HepG2 (cell line): Measurements from ENCODE around the gene CDYL. TPM values are rescaled to one million over a fixed set of nuclear protein-coding genes. Genes with fewer than 3 reads are reported as not detected.

Experiments used
- ATAC-seq: fragments of 200-7000 bp; cut with Tn5 transposase; 3 replicates; pipeline ENCODE4 v1.9.1; 2020; ENCODE audit warnings: mild to moderate bottlenecking, moderate library complexity
- Bru-seq: library from RNA; stranded (reverse); fragments of 400-500 nt; gene quantifications from one replicate; lab custom pipeline; 2021; lab: Mats Ljungman, UMichigan
- BruChase-seq, 2 experiments: library from RNA; stranded (reverse); fragments of 400-500 nt; gene quantifications; one replicate each; lab custom pipeline; 2021; lab: Mats Ljungman, UMichigan
- BruUV-seq: library from RNA; stranded (reverse); fragments of 400-500 nt; replicated peaks from 2 replicates; lab custom pipeline; 2021; lab: Mats Ljungman, UMichigan
- CTCF ChIA-PET: fragments of 300-600 bp; formaldehyde crosslinking; extraction: SDS; loops from one replicate; lab custom pipeline; 2021; ENCODE audit warnings: low total read pairs, inconsistent platforms, low intra/inter-chr PET ratio; lab: Yijun Ruan, JAX
- POLR2A ChIA-PET: fragments of 350-600 bp; sonication (Branson Sonifier 250); formaldehyde crosslinking; loops from one replicate; lab custom pipeline; 2020; ENCODE audit warnings: antibody characterized with exemption, inconsistent platforms; lab: Yijun Ruan, JAX
- DNase-seq: peaks from one replicate; pipeline ENCODE4 v3.0.0-alpha.2; 2015; ENCODE audit warnings: low spot score
- FAIRE-seq: peaks from 3 replicates; lab custom pipeline; 2011; peaks lifted over from hg19 to GRCh38; lab: Jason Lieb, UNC
- H2AFZ ChIP-seq: one replicate; pipeline ENCODE4 v1.6.1; 2011; ENCODE audit warnings: low read length, inconsistent platforms
- H3K27ac ChIP-seq: fragments of 300-600 bp; 3 replicates; pipeline ENCODE4 v1.8.0; 2011; ENCODE audit warnings: mixed run types, mild to moderate bottlenecking, mixed read lengths, low read length, inconsistent platforms; ENCODE audit not compliant: insufficient read depth; ENCODE audit errors: extremely low read length
- H3K27me3 ChIP-seq, 2 experiments: fragments of 200-600 bp in 1 of 2; 2 replicates in 1 of 2; 3 replicates in 1 of 2; pipeline versions ENCODE4 v1.6.0 to v1.8.0; 2011; ENCODE audit warnings: low read length in 2 of 2, mild to moderate bottlenecking in 2 of 2, moderate library complexity in 2 of 2, inconsistent platforms in 1 of 2; ENCODE audit not compliant: insufficient read depth in 2 of 2, control insufficient read depth in 1 of 2
- H3K36me3 ChIP-seq, 2 experiments: fragments of 200-600 bp in 1 of 2; replicated peaks in 1 of 2; 2 replicates in 1 of 2; 3 replicates in 1 of 2; pipeline versions ENCODE4 v1.5.1 to v1.8.0; 2011; ENCODE audit warnings: low read length in 2 of 2, inconsistent platforms in 1 of 2; ENCODE audit not compliant: insufficient read depth in 2 of 2, control insufficient read depth in 1 of 2
- H3K4me1 ChIP-seq: 2 replicates; pipeline ENCODE4 v1.5.1; 2012; ENCODE audit warnings: low read length, inconsistent platforms; ENCODE audit not compliant: insufficient read depth
- H3K4me2 ChIP-seq: 2 replicates; pipeline ENCODE4 v1.6.0; 2011; ENCODE audit warnings: low read depth, low read length, inconsistent platforms
- H3K4me3 ChIP-seq, 3 experiments: fragments of 200-600 bp in 1 of 3; sonication (generic), shearing (Covaris generic) in 1 of 3; replicated peaks in 1 of 3; 2 replicates each; pipeline ENCODE4 v1.5.1; 2011 to 2016; ENCODE audit warnings: low read length in 3 of 3, inconsistent platforms in 2 of 3, low read depth in 2 of 3, mild to moderate bottlenecking in 2 of 3, control low read depth in 1 of 3, mixed read lengths in 1 of 3; ENCODE audit not compliant: insufficient read depth in 1 of 3
- H3K79me2 ChIP-seq: one replicate; pipeline ENCODE4 v1.6.1; 2011; ENCODE audit warnings: low read length, inconsistent platforms; ENCODE audit not compliant: insufficient read depth
- H3K9ac ChIP-seq: 2 replicates; pipeline ENCODE4 v1.6.0; 2011; ENCODE audit warnings: mild to moderate bottlenecking, low read depth, low read length, inconsistent platforms; ENCODE audit not compliant: insufficient read depth
- H3K9me3 ChIP-seq: 2 replicates; pipeline ENCODE4 v1.5.1; 2012; ENCODE audit warnings: mild to moderate bottlenecking, low read length
- H4K20me1 ChIP-seq: 2 replicates; pipeline ENCODE4 v1.6.0; 2011; ENCODE audit warnings: inconsistent platforms, mild to moderate bottlenecking, low read length, moderate library complexity; ENCODE audit not compliant: insufficient read depth
- NR3C1 ChIP-seq: sonication (generic); formaldehyde crosslinking; IDR thresholded peaks from 2 replicates; pipeline ENCODE4 v1.4.0; 2020; ENCODE audit warnings: missing genetic modification reagents
- PHB2 ChIP-seq: fragments of 450-650 bp; IDR thresholded peaks from 2 replicates; pipeline ENCODE4 v1.6.1; 2018; ENCODE audit not compliant: partially characterized antibody
- TARDBP ChIP-seq: sonication (generic); formaldehyde crosslinking; IDR thresholded peaks from 2 replicates; pipeline ENCODE4 v1.8.0; 2022; ENCODE audit warnings: mild to moderate bottlenecking, missing genetic modification reagents
- ZIK1 ChIP-seq: sonication (generic); formaldehyde crosslinking; IDR thresholded peaks from 2 replicates; pipeline ENCODE4 v1.5.0; 2020; ENCODE audit warnings: mild to moderate bottlenecking, low read depth, missing genetic modification reagents, borderline replicate concordance
- ZNF841 ChIP-seq: sonication (generic); formaldehyde crosslinking; IDR thresholded peaks from 2 replicates; pipeline ENCODE4 v1.8.1; 2023; ENCODE audit warnings: missing genetic modification reagents, borderline replicate concordance
- WGBS: methylation state at CpG from one replicate; pipeline ENCODE4 v1.1.6; 2017; ENCODE audit warnings: low lambda C conversion rate; 5-methylcytosine and 5-hydroxymethylcytosine counted together
- in situ Hi-C: cut with HindIII; loops from 2 replicates; pipeline ENCODE4 v1.10.0; 2017; ENCODE audit warnings: low pct_unique_long_range_greater_than_20kb; ENCODE audit not compliant: extremely low pct_ligation_motif_present
- intact Hi-C: fragments of 100-400 bp; cut with micrococcal nuclease; formaldehyde crosslinking; loops from one replicate; pipeline ENCODE4 v1.10.0; 2022; ENCODE audit not compliant: unreplicated experiment
- long read RNA-seq, 2 experiments: library from RNA in 1 of 2; library from polyadenylated mRNA in 1 of 2; stranded (forward) in 1 of 2; unstranded in 1 of 2; transcript quantifications; one replicate each; pipeline ENCODE4 v2.0.0, GENCODE V29; 2019 to 2022
- polyA minus RNA-seq, 3 experiments: library from RNA; depleted of rRNA, polyadenylated mRNA; stranded (reverse); fragments of >200 nt; gene quantifications; 2 replicates each; pipeline ENCODE4 v1.2.3, GENCODE V29; 2011; ENCODE audit warnings: low replicate concordance in 1 of 3
- polyA plus RNA-seq, 8 experiments: library from polyadenylated mRNA; depleted of rRNA in 3 of 8; stranded (reverse) in 7 of 8; unstranded in 1 of 8; fragments of >200 nt; fragmentation: Illumina TruSeq in 4 of 8; extraction: Trizol in 4 of 8; gene quantifications; 2 replicates each; pipeline versions ENCODE4 v1.2.1 to v1.2.3, GENCODE V29; 2011 to 2016; ENCODE audit warnings: low read depth in 4 of 8, missing spikeins in 1 of 8, mixed read lengths in 1 of 8; ENCODE audit not compliant: insufficient read depth in 1 of 8
- total RNA-seq, 5 experiments: library from RNA; depleted of rRNA; stranded (reverse); fragments of >200 nt; fragmentation: Illumina TruSeq; extraction: Trizol; gene quantifications; 2 replicates each; pipeline ENCODE4 v1.2.3, GENCODE V29; 2016; ENCODE audit warnings: low read depth in 1 of 5
- TF ChIP-seq, protein P1 (sequence below): sonication (generic); formaldehyde crosslinking; IDR thresholded peaks from 2 replicates; pipeline ENCODE4 v1.4.0; 2020; ENCODE audit warnings: low read depth, missing genetic modification reagents
- TF ChIP-seq, protein P2 (sequence below): IDR thresholded peaks from 2 replicates; pipeline ENCODE4 v1.6.1; 2016; ENCODE audit warnings: low read depth, control low read depth
- TF ChIP-seq, protein P3 (sequence below): sonication (generic); formaldehyde crosslinking; conservative IDR thresholded peaks from 2 replicates; pipeline ENCODE4 v1.8.0; 2022; ENCODE audit warnings: low read depth, missing genetic modification reagents

Gene CDYL, protein sequence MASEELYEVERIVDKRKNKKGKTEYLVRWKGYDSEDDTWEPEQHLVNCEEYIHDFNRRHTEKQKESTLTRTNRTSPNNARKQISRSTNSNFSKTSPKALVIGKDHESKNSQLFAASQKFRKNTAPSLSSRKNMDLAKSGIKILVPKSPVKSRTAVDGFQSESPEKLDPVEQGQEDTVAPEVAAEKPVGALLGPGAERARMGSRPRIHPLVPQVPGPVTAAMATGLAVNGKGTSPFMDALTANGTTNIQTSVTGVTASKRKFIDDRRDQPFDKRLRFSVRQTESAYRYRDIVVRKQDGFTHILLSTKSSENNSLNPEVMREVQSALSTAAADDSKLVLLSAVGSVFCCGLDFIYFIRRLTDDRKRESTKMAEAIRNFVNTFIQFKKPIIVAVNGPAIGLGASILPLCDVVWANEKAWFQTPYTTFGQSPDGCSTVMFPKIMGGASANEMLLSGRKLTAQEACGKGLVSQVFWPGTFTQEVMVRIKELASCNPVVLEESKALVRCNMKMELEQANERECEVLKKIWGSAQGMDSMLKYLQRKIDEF
- total RNA-seq (2016; rRNA removed; fragmentation: Illumina TruSeq; extraction: Trizol) (52.8 and 105 TPM in 2 replicates), polyA plus RNA-seq (2011; rRNA removed) (22.8 and 23.6 TPM in 2 replicates), polyA minus RNA-seq (2011; rRNA and poly(A)+ RNA removed; ENCODE audit: low replicate concordance) (28.9 and 29.6 TPM in 2 replicates), Bru-seq, nascent RNA (percentile 81 among the genes with signal in this experiment), BruChase-seq, experiment 1, labeled RNA remaining after a 6-hour chase (percentile 74 among the genes with signal in this experiment), BruChase-seq, experiment 2, labeled RNA remaining after a 2-hour chase (percentile 79 among the genes with signal in this experiment)
- total RNA-seq (2016; cell fraction: cytosol; rRNA removed; fragmentation: Illumina TruSeq; extraction: Trizol; ENCODE audit: low read depth) = 1,210 and 1,368 TPM in 2 replicates
- total RNA-seq (2016; cell fraction: insoluble cytoplasmic fraction; rRNA removed; fragmentation: Illumina TruSeq; extraction: Trizol) = 56.4 and 106 TPM in 2 replicates
- total RNA-seq (2016; cell fraction: membrane; rRNA removed; fragmentation: Illumina TruSeq; extraction: Trizol) = 414 and 455 TPM in 2 replicates
- total RNA-seq (2016; cell fraction: nucleus; rRNA removed; fragmentation: Illumina TruSeq; extraction: Trizol) = 38.9 and 41.7 TPM in 2 replicates
- 14.1 and 17.2 TPM in 2 replicates for polyA plus RNA-seq (2011; cell fraction: cytosol; rRNA removed)
- 16.4 and 18.2 TPM in 2 replicates for polyA plus RNA-seq (2011; cell fraction: nucleus; rRNA removed)
- 14.2 and 14.9 TPM in 2 replicates for polyA plus RNA-seq (2012)
- polyA plus RNA-seq (2016; cell fraction: cytosol; fragmentation: Illumina TruSeq; extraction: Trizol; ENCODE audit: low read depth) = 3.8 and 5.1 TPM in 2 replicates
- 16.2 and 19.7 TPM in 2 replicates for polyA plus RNA-seq (2016; cell fraction: insoluble cytoplasmic fraction; fragmentation: Illumina TruSeq; extraction: Trizol; ENCODE audit: low read depth)
- 9.3 and 9.9 TPM in 2 replicates for polyA plus RNA-seq (2016; cell fraction: membrane; fragmentation: Illumina TruSeq; extraction: Trizol; ENCODE audit: low read depth)
- polyA plus RNA-seq (2016; cell fraction: nucleus; fragmentation: Illumina TruSeq; extraction: Trizol; ENCODE audit: insufficient read depth, low read depth) = 16.1 and 21.7 TPM in 2 replicates
- 59.2 and 78.5 TPM in 2 replicates for polyA minus RNA-seq (2011; cell fraction: cytosol; rRNA and poly(A)+ RNA removed)
- polyA minus RNA-seq (2011; cell fraction: nucleus; rRNA and poly(A)+ RNA removed) = 26.9 and 40.7 TPM in 2 replicates
- long read RNA-seq, experiment 1, partial matches to known transcripts = 3 of 7 reads
- long read RNA-seq, experiment 1, other reads (novel, unspliced or antisense) = 1 of 7 reads
- long read RNA-seq, experiment 2, transcript CDYL-203 (7 exons, 2,184 nt) = major isoform, 12 of 46 reads
- long read RNA-seq, experiment 2, partial matches to known transcripts = 32 of 46 reads
- long read RNA-seq, experiment 2, other reads (novel, unspliced or antisense) = 2 of 46 reads

- Histone ChIP-seq H3K9me3 (peaks cover 15% of the 10 kb centered on the region), H4K20me1 (no peaks in the 10 kb centered on the region; the same call in 1 of the 2 replicates), H3K4me1 (peaks cover 36% of the 10 kb centered on the region), H3K9ac (peak within 1 kb of the TSS; percentile 70), H3K4me3 (peak within 1 kb of the TSS; percentile 69 to 82 (median 81)), H2AFZ (peak within 1 kb of the TSS; percentile 65), H3K79me2 (peaks cover 39% of the 10 kb centered on the region), H3K4me2 (peak within 1 kb of the TSS; percentile 95), H3K36me3 (no peaks in the 10 kb centered on the region), H3K27me3 (peaks cover 0 to 41% of the 10 kb centered on the region in 2 experiments; a peak in 4 of 5 replicates), H3K27ac (peak within 1 kb of the TSS; percentile 48)
- intact Hi-C loops (loop anchor here (5.0 kb wide), 1 partner anchor 129 kb away; no protein-coding TSS in a partner anchor), in situ Hi-C loops (no loop called here)
- ATAC-seq (peak; percentile 72), DNase-seq (peak; percentile 78), FAIRE-seq (no peak)
- BruUV-seq = no TSS peak
- ChIA-PET POLR2A (interaction anchor here (1.6 to 2.5 kb wide), 3 partner anchors 23 to 228 kb away, joined by 5 to 9 read pairs (median 7); partner anchors contain the start of gene RPP40), CTCF (no interaction called here)
- 0% methylated on average over 11 of the region's 55 CpGs for WGBS
- TF ChIP-seq, protein P1, sequence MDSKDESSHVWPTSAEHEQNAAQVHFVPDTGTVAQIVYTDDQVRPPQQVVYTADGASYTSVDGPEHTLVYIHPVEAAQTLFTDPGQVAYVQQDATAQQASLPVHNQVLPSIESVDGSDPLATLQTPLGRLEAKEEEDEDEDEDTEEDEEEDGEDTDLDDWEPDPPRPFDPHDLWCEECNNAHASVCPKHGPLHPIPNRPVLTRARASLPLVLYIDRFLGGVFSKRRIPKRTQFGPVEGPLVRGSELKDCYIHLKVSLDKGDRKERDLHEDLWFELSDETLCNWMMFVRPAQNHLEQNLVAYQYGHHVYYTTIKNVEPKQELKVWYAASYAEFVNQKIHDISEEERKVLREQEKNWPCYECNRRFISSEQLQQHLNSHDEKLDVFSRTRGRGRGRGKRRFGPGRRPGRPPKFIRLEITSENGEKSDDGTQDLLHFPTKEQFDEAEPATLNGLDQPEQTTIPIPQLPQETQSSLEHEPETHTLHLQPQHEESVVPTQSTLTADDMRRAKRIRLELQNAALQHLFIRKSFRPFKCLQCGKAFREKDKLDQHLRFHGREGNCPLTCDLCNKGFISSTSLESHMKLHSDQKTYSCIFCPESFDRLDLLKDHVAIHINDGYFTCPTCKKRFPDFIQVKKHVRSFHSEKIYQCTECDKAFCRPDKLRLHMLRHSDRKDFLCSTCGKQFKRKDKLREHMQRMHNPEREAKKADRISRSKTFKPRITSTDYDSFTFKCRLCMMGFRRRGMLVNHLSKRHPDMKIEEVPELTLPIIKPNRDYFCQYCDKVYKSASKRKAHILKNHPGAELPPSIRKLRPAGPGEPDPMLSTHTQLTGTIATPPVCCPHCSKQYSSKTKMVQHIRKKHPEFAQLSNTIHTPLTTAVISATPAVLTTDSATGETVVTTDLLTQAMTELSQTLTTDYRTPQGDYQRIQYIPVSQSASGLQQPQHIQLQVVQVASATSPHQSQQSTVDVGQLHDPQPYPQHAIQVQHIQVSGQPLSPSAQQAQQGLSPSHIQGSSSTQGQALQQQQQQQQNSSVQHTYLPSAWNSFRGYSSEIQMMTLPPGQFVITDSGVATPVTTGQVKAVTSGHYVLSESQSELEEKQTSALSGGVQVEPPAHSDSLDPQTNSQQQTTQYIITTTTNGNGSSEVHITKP = no peak
- 0 out of 2 replicates have a peak, but pooled peaks have one; percentile 5 for TF ChIP-seq TARDBP (CRISPR knock-in tag)
- no peak for TF ChIP-seq PHB2
- no peak for TF ChIP-seq NR3C1 (CRISPR knock-in tag)
- TF ChIP-seq, protein P2, sequence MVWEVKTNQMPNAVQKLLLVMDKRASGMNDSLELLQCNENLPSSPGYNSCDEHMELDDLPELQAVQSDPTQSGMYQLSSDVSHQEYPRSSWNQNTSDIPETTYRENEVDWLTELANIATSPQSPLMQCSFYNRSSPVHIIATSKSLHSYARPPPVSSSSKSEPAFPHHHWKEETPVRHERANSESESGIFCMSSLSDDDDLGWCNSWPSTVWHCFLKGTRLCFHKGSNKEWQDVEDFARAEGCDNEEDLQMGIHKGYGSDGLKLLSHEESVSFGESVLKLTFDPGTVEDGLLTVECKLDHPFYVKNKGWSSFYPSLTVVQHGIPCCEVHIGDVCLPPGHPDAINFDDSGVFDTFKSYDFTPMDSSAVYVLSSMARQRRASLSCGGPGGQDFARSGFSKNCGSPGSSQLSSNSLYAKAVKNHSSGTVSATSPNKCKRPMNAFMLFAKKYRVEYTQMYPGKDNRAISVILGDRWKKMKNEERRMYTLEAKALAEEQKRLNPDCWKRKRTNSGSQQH (CRISPR knock-in tag) = no peak
- no peak for TF ChIP-seq ZIK1 (CRISPR knock-in tag)
- TF ChIP-seq ZNF841 (CRISPR knock-in tag) = peak; percentile 31; the same call in 1 of the 2 replicates
- TF ChIP-seq, protein P3, sequence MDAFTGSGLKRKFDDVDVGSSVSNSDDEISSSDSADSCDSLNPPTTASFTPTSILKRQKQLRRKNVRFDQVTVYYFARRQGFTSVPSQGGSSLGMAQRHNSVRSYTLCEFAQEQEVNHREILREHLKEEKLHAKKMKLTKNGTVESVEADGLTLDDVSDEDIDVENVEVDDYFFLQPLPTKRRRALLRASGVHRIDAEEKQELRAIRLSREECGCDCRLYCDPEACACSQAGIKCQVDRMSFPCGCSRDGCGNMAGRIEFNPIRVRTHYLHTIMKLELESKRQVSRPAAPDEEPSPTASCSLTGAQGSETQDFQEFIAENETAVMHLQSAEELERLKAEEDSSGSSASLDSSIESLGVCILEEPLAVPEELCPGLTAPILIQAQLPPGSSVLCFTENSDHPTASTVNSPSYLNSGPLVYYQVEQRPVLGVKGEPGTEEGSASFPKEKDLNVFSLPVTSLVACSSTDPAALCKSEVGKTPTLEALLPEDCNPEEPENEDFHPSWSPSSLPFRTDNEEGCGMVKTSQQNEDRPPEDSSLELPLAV (CRISPR knock-in tag) = 0 out of 2 replicates have a peak, but pooled peaks have one; percentile 58
Measured at GRCh38 chr6:4776131-4776492, at the start of gene CDYL. Gene CDYL (plus strand): TSS chr6:4776404. CDS start chr6:4776784, 380 bp downstream.
